Subcutaneous abdominal adipose tissue (tissue), 5 donors: ENCODE data around the gene CSNK1G1.
A peak's percentile ranks its signal among the peaks of the same experiment; 100 is the strongest.
"Not testable (repeated sequence)": the region's sequence is repeated elsewhere in the genome, so short reads cannot be mapped to it uniquely, and the experiment has no call there.

Experiments
- H3K27ac ChIP-seq: one replicate; pipeline ENCODE4 v1.7.0; 2013; ENCODE audit warnings: low read depth, mild to moderate bottlenecking, inconsistent platforms, low read length, moderate library complexity
- H3K27me3 ChIP-seq, 5 donors: one replicate each; pipeline ENCODE4 v1.7.0; 2013; ENCODE audit warnings: low read length in 5 of 5, inconsistent platforms in 1 of 5; ENCODE audit not compliant: control insufficient read depth in 5 of 5, insufficient read depth in 4 of 5
- H3K36me3 ChIP-seq, 5 donors: one replicate each; pipeline ENCODE4 v1.7.0; 2013; ENCODE audit warnings: low read length in 5 of 5; ENCODE audit not compliant: control insufficient read depth in 5 of 5, insufficient read depth in 5 of 5
- H3K4me1 ChIP-seq, 5 donors: one replicate each; pipeline ENCODE4 v1.7.0; 2013; ENCODE audit warnings: low read length in 5 of 5, mild to moderate bottlenecking in 3 of 5, moderate library complexity in 1 of 5; ENCODE audit not compliant: control insufficient read depth in 5 of 5, insufficient read depth in 5 of 5
- H3K4me3 ChIP-seq, 5 donors: one replicate each; pipeline ENCODE4 v1.7.0; 2013; ENCODE audit warnings: low read length in 5 of 5, low read depth in 1 of 5
- H3K9ac ChIP-seq, 5 donors: one replicate each; pipeline ENCODE4 v1.7.0; 2013; ENCODE audit warnings: low read length in 5 of 5, mild to moderate bottlenecking in 4 of 5, moderate library complexity in 3 of 5
- H3K9me3 ChIP-seq, 5 donors: one replicate each; pipeline ENCODE4 v1.7.0; 2013; ENCODE audit warnings: low read length in 5 of 5; ENCODE audit not compliant: control insufficient read depth in 5 of 5
- donor health status: healthy.
- donor health status: healthy.
- donor health status: healthy.
- donor health status: healthy.
- donor health status: healthy.

The CSNK1G1 gene

DNA sequence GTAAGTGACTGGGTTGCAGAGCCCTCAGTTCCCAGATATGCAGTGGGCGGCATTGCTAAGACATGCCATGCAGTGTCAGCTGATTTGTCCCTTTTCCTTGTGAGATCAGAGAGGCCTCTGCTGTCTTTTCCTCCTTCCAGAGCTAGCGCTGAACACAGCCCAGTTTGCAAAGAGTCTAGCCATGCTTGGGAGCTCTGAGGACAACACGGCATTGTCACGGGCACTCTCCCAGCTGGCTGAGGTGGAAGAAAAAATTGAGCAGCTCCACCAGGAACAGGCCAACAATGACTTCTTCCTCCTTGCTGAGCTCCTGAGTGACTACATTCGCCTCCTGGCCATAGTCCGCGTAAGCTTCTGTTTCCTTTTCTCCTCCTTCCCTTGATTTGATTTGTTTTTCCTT lies 224.4 kb downstream of the CSNK1G1 start:
- Histone ChIP-seq H3K9ac (no peak overlapping the region), H3K4me1 (peaks cover 0 to 14% (median 11%) of the 10 kb centered on the region in 5 donors), H3K9me3 (no peaks in the 10 kb centered on the region), H3K4me3 (no peak overlapping the region), H3K27me3 (no peaks in the 10 kb centered on the region), H3K36me3 (peaks cover 40 to 96% (median 84%) of the 10 kb centered on the region in 5 donors), H3K27ac (no peak overlapping the region)

GRCh38 chr15:64130159-64130558 lies 225.8 kb downstream of the CSNK1G1 start:
- H3K4me1 ChIP-seq: peaks cover 0 to 14% (median 11%) of the 10 kb centered on the region in 5 donors
- H3K36me3 ChIP-seq: peaks cover 45 to 98% (median 84%) of the 10 kb centered on the region in 5 donors
- no peaks in the 10 kb centered on the region for H3K27me3 ChIP-seq
- H3K9me3 ChIP-seq: no peaks in the 10 kb centered on the region
- no peak overlapping the region for H3K4me3 ChIP-seq
- H3K27ac ChIP-seq: no peak overlapping the region
- no peak overlapping the region for H3K9ac ChIP-seq

GRCh38 chr15:64127521-64128270 lies 228.3 kb downstream of the CSNK1G1 start:
- Histone ChIP-seq H3K4me1 (no peaks in the 10 kb centered on the region), H3K27me3 (no peaks in the 10 kb centered on the region), H3K9me3 (no peaks in the 10 kb centered on the region), H3K36me3 (peaks cover 56 to 94% (median 83%) of the 10 kb centered on the region in 5 donors), H3K4me3 (no peak overlapping the region), H3K9ac (no peak overlapping the region), H3K27ac (no peak overlapping the region)

- H3K27ac ChIP-seq: no peak overlapping the region
- no peaks in the 10 kb centered on the region for H3K9me3 ChIP-seq
- H3K27me3 ChIP-seq: no peaks in the 10 kb centered on the region
- H3K4me3 ChIP-seq: no peak overlapping the region
- H3K4me1 ChIP-seq: no peaks in the 10 kb centered on the region
- H3K36me3 ChIP-seq: peaks cover 60 to 93% (median 78%) of the 10 kb centered on the region in 5 donors
- H3K9ac ChIP-seq: no peak overlapping the region
These were observed 230.0 kb downstream of the CSNK1G1 start for GRCh38 chr15:64125978-64126377.

- H3K9ac ChIP-seq: peak overlapping the region in 1 of 5 donors; percentile 6
- H3K36me3 ChIP-seq: peaks cover 58 to 93% (median 80%) of the 10 kb centered on the region in 5 donors
These were observed 233.0 kb downstream of the CSNK1G1 start for GRCh38 chr15:64122936-64123351.

GRCh38 chr15:64122444-64122843 lies 233.5 kb downstream of the CSNK1G1 start:
- H3K9ac ChIP-seq: no peak overlapping the region
- H3K27ac ChIP-seq: no peak overlapping the region
- H3K4me1 ChIP-seq: no peaks in the 10 kb centered on the region
- H3K4me3 ChIP-seq: no peak overlapping the region
- H3K36me3 ChIP-seq: peaks cover 56 to 93% (median 80%) of the 10 kb centered on the region in 5 donors
- no peaks in the 10 kb centered on the region for H3K27me3 ChIP-seq
- H3K9me3 ChIP-seq: no peaks in the 10 kb centered on the region

More at GRCh38 chr15:64122936-64123351, 233.0 kb downstream of the CSNK1G1 start:
- Histone ChIP-seq H3K27me3 (no peaks in the 10 kb centered on the region), H3K4me3 (no peak overlapping the region), H3K4me1 (no peaks in the 10 kb centered on the region), H3K9me3 (no peaks in the 10 kb centered on the region), H3K27ac (no peak overlapping the region)

GRCh38 chr15:64121614-64122013 lies 234.4 kb downstream of the CSNK1G1 start:
- H3K4me1 ChIP-seq: no peaks in the 10 kb centered on the region
- H3K27ac ChIP-seq: no peak overlapping the region
- H3K27me3 ChIP-seq: no peaks in the 10 kb centered on the region
- H3K4me3 ChIP-seq: no peak overlapping the region
- no peaks in the 10 kb centered on the region for H3K9me3 ChIP-seq
- H3K9ac ChIP-seq: no peak overlapping the region
- H3K36me3 ChIP-seq: peaks cover 53 to 93% (median 78%) of the 10 kb centered on the region in 5 donors

DNA sequence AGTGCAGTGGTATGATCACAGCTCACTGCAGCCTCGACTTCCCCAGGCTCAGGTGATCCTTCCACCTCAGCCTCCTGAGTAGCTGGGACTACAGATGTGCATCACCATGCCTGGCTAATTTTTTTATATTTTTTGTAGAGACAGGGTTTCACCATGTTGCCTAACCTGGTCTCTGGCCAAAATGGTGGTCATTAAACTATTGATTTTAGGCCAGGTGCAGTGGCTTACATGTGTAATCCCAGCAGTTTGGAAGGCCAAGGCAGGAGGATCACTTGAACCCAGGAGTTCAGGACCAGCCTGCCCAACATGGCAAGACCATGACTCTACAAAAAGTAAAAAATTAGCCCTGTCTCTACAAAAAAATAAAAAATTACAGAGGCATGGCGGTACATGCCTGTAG lies 235.7 kb downstream of the CSNK1G1 start:
- peaks cover 55 to 93% (median 77%) of the 10 kb centered on the region in 5 donors for H3K36me3 ChIP-seq
- H3K27ac ChIP-seq: not testable (repeated sequence)

GRCh38 chr15:64117759-64118487 lies 238.1 kb downstream of the CSNK1G1 start:
- Histone ChIP-seq H3K27ac (no peak overlapping the region), H3K9ac (no peak overlapping the region), H3K4me3 (no peak overlapping the region), H3K36me3 (peaks cover 59 to 100% (median 82%) of the 10 kb centered on the region in 5 donors), H3K4me1 (peaks cover 0 to 5% (median 4%) of the 10 kb centered on the region in 5 donors), H3K27me3 (no peaks in the 10 kb centered on the region), H3K9me3 (no peaks in the 10 kb centered on the region)

More for the DNA sequence above, 235.7 kb downstream of the CSNK1G1 start:
- H3K9me3 ChIP-seq, H3K9ac ChIP-seq, H3K4me1 ChIP-seq, H3K4me3 ChIP-seq, H3K27me3 ChIP-seq: not testable (repeated sequence)
